Measurements from ENCODE around the gene KCNN3.

DNA sequence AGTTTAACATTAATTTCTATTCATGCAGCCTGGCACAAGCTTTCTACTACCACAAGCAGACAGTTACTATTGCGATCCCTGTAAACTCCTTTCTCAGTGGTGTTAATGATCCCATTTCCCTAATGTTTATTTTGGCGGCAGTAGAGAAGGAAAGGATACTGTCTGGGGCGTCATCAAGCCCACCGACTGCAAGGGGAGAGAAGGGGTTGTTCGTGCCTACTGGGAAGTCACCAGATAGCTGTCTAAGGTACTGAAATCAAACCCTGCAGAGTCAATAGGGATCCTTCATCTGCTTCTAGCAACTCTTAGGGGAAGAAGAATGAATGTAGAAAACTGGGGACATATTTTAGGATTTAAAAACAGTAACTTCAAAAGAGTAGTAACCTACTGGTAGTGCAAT is 166.9 kb downstream of the KCNN3 start:
- TF ChIP-seq, protein P1, sequence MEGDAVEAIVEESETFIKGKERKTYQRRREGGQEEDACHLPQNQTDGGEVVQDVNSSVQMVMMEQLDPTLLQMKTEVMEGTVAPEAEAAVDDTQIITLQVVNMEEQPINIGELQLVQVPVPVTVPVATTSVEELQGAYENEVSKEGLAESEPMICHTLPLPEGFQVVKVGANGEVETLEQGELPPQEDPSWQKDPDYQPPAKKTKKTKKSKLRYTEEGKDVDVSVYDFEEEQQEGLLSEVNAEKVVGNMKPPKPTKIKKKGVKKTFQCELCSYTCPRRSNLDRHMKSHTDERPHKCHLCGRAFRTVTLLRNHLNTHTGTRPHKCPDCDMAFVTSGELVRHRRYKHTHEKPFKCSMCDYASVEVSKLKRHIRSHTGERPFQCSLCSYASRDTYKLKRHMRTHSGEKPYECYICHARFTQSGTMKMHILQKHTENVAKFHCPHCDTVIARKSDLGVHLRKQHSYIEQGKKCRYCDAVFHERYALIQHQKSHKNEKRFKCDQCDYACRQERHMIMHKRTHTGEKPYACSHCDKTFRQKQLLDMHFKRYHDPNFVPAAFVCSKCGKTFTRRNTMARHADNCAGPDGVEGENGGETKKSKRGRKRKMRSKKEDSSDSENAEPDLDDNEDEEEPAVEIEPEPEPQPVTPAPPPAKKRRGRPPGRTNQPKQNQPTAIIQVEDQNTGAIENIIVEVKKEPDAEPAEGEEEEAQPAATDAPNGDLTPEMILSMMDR (IDR thresholded peaks at IDR 0.05) = no peak
- TF ChIP-seq EP300 (IDR thresholded peaks at IDR 0.05) = no peak
- TF ChIP-seq POLR2AphosphoS5 (IDR thresholded peaks at IDR 0.05) = no peak
- TF ChIP-seq POLR2A (IDR thresholded peaks at IDR 0.05) = no peak
